ENCODE measurements around the gene TAS2R16.

DNA sequence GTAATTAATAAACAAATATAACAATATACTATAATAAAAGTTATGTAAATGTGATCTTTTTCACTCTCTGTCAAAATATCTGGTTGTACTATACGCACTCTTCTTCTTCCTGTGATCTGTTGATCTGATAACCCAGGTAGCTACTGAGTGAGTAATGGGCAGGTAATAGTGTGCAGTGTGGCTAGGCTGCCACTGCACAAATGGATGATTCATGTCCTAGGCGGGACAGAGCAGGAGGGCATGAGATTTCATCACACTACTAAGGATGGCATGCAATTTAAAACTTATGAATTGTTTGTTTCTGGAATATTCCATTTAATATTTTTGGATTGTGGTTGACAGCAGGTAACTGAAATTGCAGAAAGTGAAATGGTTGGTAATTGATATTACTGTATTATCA lies 44.5 kb downstream of the TAS2R16 start:
- TF ChIP-seq, protein P1, sequence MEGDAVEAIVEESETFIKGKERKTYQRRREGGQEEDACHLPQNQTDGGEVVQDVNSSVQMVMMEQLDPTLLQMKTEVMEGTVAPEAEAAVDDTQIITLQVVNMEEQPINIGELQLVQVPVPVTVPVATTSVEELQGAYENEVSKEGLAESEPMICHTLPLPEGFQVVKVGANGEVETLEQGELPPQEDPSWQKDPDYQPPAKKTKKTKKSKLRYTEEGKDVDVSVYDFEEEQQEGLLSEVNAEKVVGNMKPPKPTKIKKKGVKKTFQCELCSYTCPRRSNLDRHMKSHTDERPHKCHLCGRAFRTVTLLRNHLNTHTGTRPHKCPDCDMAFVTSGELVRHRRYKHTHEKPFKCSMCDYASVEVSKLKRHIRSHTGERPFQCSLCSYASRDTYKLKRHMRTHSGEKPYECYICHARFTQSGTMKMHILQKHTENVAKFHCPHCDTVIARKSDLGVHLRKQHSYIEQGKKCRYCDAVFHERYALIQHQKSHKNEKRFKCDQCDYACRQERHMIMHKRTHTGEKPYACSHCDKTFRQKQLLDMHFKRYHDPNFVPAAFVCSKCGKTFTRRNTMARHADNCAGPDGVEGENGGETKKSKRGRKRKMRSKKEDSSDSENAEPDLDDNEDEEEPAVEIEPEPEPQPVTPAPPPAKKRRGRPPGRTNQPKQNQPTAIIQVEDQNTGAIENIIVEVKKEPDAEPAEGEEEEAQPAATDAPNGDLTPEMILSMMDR (IDR thresholded peaks at IDR 0.05): no peak
- no peak for TF ChIP-seq EP300 (IDR thresholded peaks at IDR 0.05)
